ENCODE results near the gene S1PR4.

The S1PR4 gene

DNA sequence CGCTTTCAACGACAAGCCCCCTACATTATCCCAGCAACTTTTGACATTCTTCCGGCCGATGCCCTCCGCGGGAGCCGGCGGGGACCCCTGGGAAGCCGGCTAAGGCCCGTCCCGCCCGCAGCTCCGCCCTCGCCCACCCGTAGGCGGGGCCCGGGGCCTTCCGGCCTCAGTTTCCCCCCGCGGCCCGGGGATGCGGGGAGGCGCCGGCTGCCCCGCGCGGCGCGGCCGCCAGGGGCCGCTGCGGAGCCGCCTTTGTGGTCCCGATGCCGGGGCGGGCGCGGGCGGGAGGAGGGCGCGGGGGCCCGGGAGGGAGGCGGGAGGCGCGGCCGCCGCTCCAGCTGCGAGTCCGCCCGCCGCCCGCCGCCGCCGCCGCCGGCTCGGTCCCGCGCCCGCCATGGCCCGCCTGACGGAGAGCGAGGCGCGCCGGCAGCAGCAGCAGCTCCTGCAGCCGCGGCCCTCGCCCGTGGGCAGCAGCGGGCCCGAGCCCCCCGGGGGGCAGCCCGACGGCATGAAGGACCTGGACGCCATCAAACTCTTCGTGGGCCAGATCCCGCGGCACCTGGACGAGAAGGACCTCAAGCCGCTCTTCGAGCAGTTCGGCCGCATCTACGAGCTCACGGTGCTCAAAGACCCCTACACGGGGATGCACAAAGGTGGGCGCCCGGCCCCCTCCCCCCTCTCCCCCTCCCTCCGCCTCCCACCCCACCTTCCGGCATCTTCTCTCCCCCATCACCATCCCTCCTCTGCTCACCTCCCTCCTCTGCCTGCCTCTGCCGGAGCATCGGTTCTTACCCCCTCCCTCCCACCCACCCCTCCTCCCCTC lies 46.0 kb downstream of the S1PR4 start, which contains the start of gene CELF5:
Gene CELF5, plus strand, starts transcription at position 316 of the 823 bp plus-strand sequence. Its CDS starts 79 bp downstream, at position 395.
- FAIRE-seq = no peak

DNA sequence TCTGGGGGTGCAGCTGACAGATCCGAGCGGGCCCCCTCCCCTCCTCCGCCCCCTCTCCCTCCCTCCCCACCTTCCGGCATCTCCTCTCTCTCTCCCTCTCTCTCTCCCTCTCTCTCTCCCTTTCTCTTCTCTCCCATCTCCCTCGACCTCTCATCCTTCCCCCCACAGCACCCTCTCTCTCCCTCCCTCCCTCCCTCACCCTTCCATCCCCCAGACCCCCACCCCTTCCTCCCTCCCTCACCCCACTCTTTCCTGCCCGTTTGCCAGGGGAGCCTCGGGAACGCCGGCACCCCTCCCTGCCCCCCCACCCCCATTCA lies 46.6 kb downstream of the S1PR4 start:
- no peak for FAIRE-seq

DNA sequence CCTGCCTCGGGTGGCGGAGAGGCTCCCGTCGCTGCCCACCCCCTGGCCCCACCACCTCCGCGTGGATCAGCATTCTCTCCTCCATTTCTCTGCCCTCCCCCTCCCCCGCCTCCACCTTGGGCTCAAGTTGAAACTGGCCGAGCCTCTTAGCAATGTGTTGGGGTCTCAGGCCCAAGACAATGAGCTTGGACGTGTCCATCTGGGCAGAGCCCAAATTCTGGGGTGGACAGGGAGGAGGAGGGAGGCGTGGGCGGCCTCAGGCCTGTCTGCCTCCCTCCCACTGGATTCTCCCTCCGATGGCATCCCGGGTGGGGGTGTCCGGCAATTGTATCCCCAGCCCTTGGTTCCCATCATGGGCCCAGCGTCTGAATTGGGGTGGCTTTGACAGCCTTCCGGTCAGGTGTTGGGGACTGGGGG lies 47.1 kb downstream of the S1PR4 start:
- no peak for FAIRE-seq

DNA sequence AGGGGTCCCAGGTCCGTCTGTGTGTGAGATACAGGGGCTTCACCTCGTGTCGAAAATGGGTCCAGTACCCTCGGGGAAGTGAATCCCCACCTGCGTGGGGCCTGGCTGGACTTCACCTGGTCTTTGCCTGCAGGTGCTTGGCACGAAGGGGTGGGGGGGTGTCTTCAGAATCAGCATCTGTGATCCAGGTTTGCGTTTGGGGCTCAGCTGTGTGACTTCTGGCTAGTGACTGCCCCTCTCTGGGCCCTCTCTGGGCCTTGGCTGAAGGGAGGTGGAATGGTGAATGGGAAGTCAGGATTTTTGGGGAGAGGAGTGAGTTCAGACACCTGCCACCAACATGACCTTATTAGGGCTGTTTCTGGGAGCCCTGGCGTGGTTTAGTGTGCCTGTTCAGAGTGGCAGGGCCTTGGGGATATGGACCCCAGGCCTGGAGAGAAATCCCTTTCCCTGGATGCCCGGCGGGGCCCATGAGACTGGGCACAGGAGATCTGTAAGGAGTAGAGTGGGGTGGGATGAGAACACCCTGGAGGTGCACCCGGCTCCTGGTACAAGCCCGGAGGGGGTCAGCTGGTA lies 48.6 kb downstream of the S1PR4 start:
- no peak for FAIRE-seq

DNA sequence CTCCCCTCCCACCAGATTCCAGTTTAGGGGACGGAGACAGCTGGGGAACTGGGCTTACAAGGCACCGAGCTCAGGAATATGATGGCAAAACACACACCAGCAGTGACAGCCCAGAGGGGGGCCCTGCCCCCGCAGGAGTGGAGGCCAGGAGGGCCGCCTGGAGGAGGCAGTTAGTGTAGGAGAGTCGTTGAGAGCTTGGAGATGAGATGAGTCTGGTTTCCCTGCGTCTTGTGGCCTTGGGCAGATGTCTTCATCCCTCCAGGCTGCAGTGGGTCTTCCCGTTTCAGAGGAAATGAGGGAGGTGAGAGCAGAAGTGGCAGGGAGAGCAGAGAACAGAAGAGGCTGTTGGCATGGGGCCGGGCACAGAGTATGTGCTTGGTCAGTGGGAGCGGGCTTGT lies 50.8 kb downstream of the S1PR4 start:
- FAIRE-seq = no peak
